B cell (primary cell): Measurements from ENCODE around the gene GNAL. TPM values are rescaled to one million over a fixed set of nuclear protein-coding genes. Genes with fewer than 3 reads are reported as not detected.

ENCODE experiments used
- ATAC-seq: fragments of 200-7000 bp; cut with Tn5 transposase; one replicate; pipeline ENCODE4 v1.10.0; 2021; ENCODE audit warnings: low read depth, mild to moderate bottlenecking, moderate number of reproducible peaks, moderate library complexity
- CTCF ChIA-PET: fragments of 350-600 bp; sonication (Branson Sonifier 250); formaldehyde crosslinking; loops from one replicate; lab custom pipeline; 2021; ENCODE audit warnings: antibody characterized with exemption, inconsistent platforms; lab: Charles Lee
- POLR2A ChIA-PET: fragments of 350-600 bp; sonication (Branson Sonifier 250); formaldehyde crosslinking; loops from one replicate; lab custom pipeline; 2021; ENCODE audit warnings: antibody characterized with exemption; lab: Charles Lee
- DNase-seq: peaks from one replicate; pipeline ENCODE4 v3.0.0; 2013
- H2AFZ ChIP-seq: 2 replicates; pipeline ENCODE4 v1.6.1; 2012; ENCODE audit warnings: mild to moderate bottlenecking, low read depth, low read length; ENCODE audit not compliant: insufficient read depth, poor library complexity, severe bottlenecking
- H3K27ac ChIP-seq, 2 donors: 1 replicate in 1 of 2; 2 replicates in 1 of 2; pipeline ENCODE4 v1.5.1; 2012 to 2013; ENCODE audit warnings: low read length in 2 of 2, mild to moderate bottlenecking in 2 of 2, moderate library complexity in 1 of 2
- H3K27me3 ChIP-seq, 4 experiments: fragments of 200-600 bp in 1 of 4; sonication (generic) in 1 of 4; replicated peaks in 1 of 4; 1 replicate in 2 of 4; 2 replicates in 2 of 4; pipeline versions ENCODE4 v1.6.1 to v1.7.0; 2013 to 2016; ENCODE audit warnings: low read length in 3 of 4, mild to moderate bottlenecking in 2 of 4, mixed read lengths in 1 of 4, moderate library complexity in 1 of 4; ENCODE audit not compliant: insufficient read depth in 4 of 4, control insufficient read depth in 3 of 4; ENCODE audit errors: control extremely low read depth in 1 of 4
- H3K36me3 ChIP-seq, 2 experiments: replicated peaks in 1 of 2; 1 replicate in 1 of 2; 2 replicates in 1 of 2; pipeline versions ENCODE4 v1.6.1 to v1.7.1; 2013; ENCODE audit warnings: low read length in 1 of 2; ENCODE audit not compliant: insufficient read depth in 2 of 2, control insufficient read depth in 1 of 2; ENCODE audit errors: control extremely low read depth in 1 of 2, extremely low read depth in 1 of 2
- H3K4me1 ChIP-seq, 2 donors: fragments of 200-600 bp in 1 of 2; sonication (generic) in 1 of 2; 1 replicate in 1 of 2; 2 replicates in 1 of 2; pipeline versions ENCODE4 v1.5.1 to v1.6.1; 2013 to 2017; ENCODE audit warnings: low read length in 2 of 2; ENCODE audit not compliant: control insufficient read depth in 2 of 2, insufficient read depth in 2 of 2
- H3K4me2 ChIP-seq: replicated peaks from 2 replicates; pipeline ENCODE3; 2012; ENCODE audit warnings: mild to moderate bottlenecking, low read depth, low read length; ENCODE audit not compliant: poor library complexity, severe bottlenecking
- H3K4me3 ChIP-seq, 5 experiments: fragments of 200-600 bp in 1 of 5; sonication (generic) in 1 of 5; 1 replicate in 3 of 5; 2 replicates in 2 of 5; pipeline versions ENCODE4 v1.5.1 to v1.7.0; 2011 to 2016; ENCODE audit warnings: low read length in 4 of 5, mild to moderate bottlenecking in 4 of 5, low read depth in 2 of 5, control low read depth in 1 of 5, moderate library complexity in 1 of 5; ENCODE audit not compliant: insufficient read depth in 1 of 5; ENCODE audit errors: control extremely low read depth in 1 of 5, extremely low read depth in 1 of 5
- H3K79me2 ChIP-seq: fragments of 200-600 bp; sonication (generic); one replicate; pipeline ENCODE4 v1.6.0; 2016; ENCODE audit warnings: low read length; ENCODE audit not compliant: control insufficient read depth, insufficient read depth
- H3K9ac ChIP-seq: fragments of 200-600 bp; sonication (generic); 2 replicates; pipeline ENCODE4 v1.6.1; 2017; ENCODE audit warnings: mild to moderate bottlenecking, low read length, moderate library complexity
- H3K9me3 ChIP-seq, 3 donors: one replicate each; pipeline versions ENCODE4 v1.6.1 to v1.7.1; 2013; ENCODE audit warnings: low read length in 2 of 3; ENCODE audit not compliant: control insufficient read depth in 2 of 3, insufficient read depth in 1 of 3; ENCODE audit errors: control extremely low read depth in 1 of 3
- H4K20me1 ChIP-seq: 2 replicates; pipeline ENCODE4 v1.6.0; 2012; ENCODE audit warnings: mild to moderate bottlenecking, low read length; ENCODE audit not compliant: insufficient read depth, control insufficient read depth, poor library complexity, severe bottlenecking
- H3K27ac Mint-ChIP-seq: one replicate; pipeline ENCODE4 v1.8.0; 2021; ENCODE audit warnings: mixed read lengths
- H3K27me3 Mint-ChIP-seq: one replicate; pipeline ENCODE4 v1.8.0; 2021; ENCODE audit warnings: mixed read lengths
- H3K4me1 Mint-ChIP-seq: one replicate; pipeline ENCODE4 v1.8.0; 2021; ENCODE audit warnings: mixed read lengths
- H3K4me3 Mint-ChIP-seq: one replicate; pipeline ENCODE4 v1.8.0; 2021; ENCODE audit warnings: mixed read lengths
- H3K9me3 Mint-ChIP-seq: one replicate; pipeline ENCODE4 v1.8.0; 2022; ENCODE audit warnings: mixed read lengths; ENCODE audit not compliant: insufficient read depth
- EZH2 ChIP-seq: IDR thresholded peaks from 2 replicates; pipeline ENCODE4 v1.6.1; 2012; ENCODE audit warnings: borderline replicate concordance, low read depth, mild to moderate bottlenecking, moderate library complexity, low read length; ENCODE audit not compliant: insufficient read depth, poor library complexity, severe bottlenecking
- WGBS: methylation state at CpG from one replicate; pipeline ENCODE4 v1.1.5; 2013; ENCODE audit warnings: missing lambda C conversion rate; ENCODE audit not compliant: insufficient coverage; 5-methylcytosine and 5-hydroxymethylcytosine counted together
- intact Hi-C: fragments of 100-400 bp; cut with micrococcal nuclease; formaldehyde crosslinking; loops from one replicate; pipeline ENCODE4 v1.10.0; 2022
- polyA plus RNA-seq: library from polyadenylated mRNA; depleted of rRNA; stranded (reverse); fragments of >200 nt; gene quantifications from 2 replicates; pipeline ENCODE4 v1.2.3, GENCODE V29; 2012
- total RNA-seq, 2 donors: library from RNA; stranded (reverse); fragments of 120-200 nt in 1 of 2; gene quantifications; 1 replicate in 1 of 2; 2 replicates in 1 of 2; pipeline versions ENCODE4 v1.2.3 to v1.2.4, GENCODE V29; 2013 to 2022
- TF ChIP-seq, protein P1 (sequence below): fragments of 200-600 bp; IDR thresholded peaks from one replicate; pipeline ENCODE4 v1.8.0; 2022; ENCODE audit warnings: antibody characterized with exemption, mild to moderate bottlenecking

Gene GNAL
- total and polyA plus RNA-seq, 2 donors (not counting 1 experiment from before 2014, with no cell fraction given), result 0.01 to 0.12 TPM

- ATAC-seq (no peak), DNase-seq (no peak)
- Histone ChIP-seq H3K36me3 (no peaks in the 10 kb centered on the region), H4K20me1 (no peaks in the 10 kb centered on the region), H3K4me2 (no peak overlapping the region), H3K27ac (no peak overlapping the region), H3K27me3 (no peaks in the 10 kb centered on the region), H3K4me3 (no peak overlapping the region), H2AFZ (no peak overlapping the region), H3K79me2 (no peaks in the 10 kb centered on the region), H3K9me3 (no peaks in the 10 kb centered on the region), H3K4me1 (no peaks in the 10 kb centered on the region), H3K9ac (no peak overlapping the region)
- Mint-ChIP-seq H3K27ac (no peak overlapping the region), H3K9me3 (no peaks in the 10 kb centered on the region), H3K4me1 (no peaks in the 10 kb centered on the region), H3K27me3 (peaks cover 24% of the 10 kb centered on the region), H3K4me3 (no peak overlapping the region)
- TF ChIP-seq EZH2, result no peak
- TF ChIP-seq, protein P1, sequence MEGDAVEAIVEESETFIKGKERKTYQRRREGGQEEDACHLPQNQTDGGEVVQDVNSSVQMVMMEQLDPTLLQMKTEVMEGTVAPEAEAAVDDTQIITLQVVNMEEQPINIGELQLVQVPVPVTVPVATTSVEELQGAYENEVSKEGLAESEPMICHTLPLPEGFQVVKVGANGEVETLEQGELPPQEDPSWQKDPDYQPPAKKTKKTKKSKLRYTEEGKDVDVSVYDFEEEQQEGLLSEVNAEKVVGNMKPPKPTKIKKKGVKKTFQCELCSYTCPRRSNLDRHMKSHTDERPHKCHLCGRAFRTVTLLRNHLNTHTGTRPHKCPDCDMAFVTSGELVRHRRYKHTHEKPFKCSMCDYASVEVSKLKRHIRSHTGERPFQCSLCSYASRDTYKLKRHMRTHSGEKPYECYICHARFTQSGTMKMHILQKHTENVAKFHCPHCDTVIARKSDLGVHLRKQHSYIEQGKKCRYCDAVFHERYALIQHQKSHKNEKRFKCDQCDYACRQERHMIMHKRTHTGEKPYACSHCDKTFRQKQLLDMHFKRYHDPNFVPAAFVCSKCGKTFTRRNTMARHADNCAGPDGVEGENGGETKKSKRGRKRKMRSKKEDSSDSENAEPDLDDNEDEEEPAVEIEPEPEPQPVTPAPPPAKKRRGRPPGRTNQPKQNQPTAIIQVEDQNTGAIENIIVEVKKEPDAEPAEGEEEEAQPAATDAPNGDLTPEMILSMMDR, result no peak
- ChIA-PET POLR2A (no interaction called here), CTCF (no interaction called here)
- 65% methylated on average over 8 of the region's 10 CpGs for WGBS
- intact Hi-C loops, result no loop called here
These were observed 20.5 kb upstream of the GNAL start for GRCh38 chr18:11668441-11669169.

DNA sequence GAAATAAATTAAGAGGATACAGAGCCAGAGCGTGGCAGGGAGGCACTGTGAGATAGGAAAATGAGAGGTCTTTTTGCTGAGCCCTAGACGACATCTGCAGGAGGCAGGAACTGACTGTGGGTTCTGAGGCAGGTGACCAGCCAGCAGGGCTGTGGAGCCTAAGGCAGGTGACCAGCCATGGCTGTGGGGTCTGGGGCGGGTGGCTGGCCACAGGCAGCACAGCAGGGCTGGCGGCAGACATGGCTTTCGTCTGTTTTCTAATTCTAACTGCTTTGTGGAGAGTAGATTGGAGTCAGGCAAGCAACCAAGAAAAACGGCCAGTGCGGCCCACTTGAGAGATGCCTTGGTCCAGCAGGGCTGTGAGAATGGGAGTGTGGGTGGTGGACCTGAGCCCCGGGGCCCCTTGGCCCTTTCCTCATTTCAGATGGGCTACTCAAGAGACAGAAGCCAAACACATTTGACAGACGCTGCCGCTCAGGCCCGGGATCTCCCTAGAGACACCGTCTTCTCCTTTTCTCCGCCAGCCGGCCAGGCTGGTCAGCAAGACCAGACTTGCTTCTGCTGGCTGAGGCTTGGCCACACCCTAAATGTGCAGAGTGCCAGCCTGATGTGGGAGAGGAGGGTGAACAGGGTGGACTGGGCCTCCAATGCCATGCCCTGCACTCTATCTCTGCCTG, 19.7 kb upstream of the GNAL start:
- Histone ChIP-seq H3K4me1 (no peaks in the 10 kb centered on the region), H3K9ac (no peak overlapping the region), H3K36me3 (no peaks in the 10 kb centered on the region), H3K27ac (no peak overlapping the region), H3K4me2 (no peak overlapping the region), H3K27me3 (no peaks in the 10 kb centered on the region), H3K79me2 (no peaks in the 10 kb centered on the region), H3K9me3 (no peaks in the 10 kb centered on the region), H3K4me3 (no peak overlapping the region), H4K20me1 (no peaks in the 10 kb centered on the region), H2AFZ (no peak overlapping the region)
- no peak for TF ChIP-seq EZH2
- TF ChIP-seq, protein P1, result no peak
- WGBS, result 83% methylated on average over 12 of the region's 14 CpGs
- no peak for DNase-seq
- intact Hi-C loops, result no loop called here
- Mint-ChIP-seq H3K9me3 (no peaks in the 10 kb centered on the region), H3K27me3 (peaks cover 32% of the 10 kb centered on the region), H3K27ac (no peak overlapping the region), H3K4me3 (no peak overlapping the region), H3K4me1 (no peaks in the 10 kb centered on the region)
- ATAC-seq, result no peak
- ChIA-PET POLR2A (no interaction called here), CTCF (no interaction called here)
